ENCODE measurements around the gene SIAH2.

The SIAH2 gene

DNA sequence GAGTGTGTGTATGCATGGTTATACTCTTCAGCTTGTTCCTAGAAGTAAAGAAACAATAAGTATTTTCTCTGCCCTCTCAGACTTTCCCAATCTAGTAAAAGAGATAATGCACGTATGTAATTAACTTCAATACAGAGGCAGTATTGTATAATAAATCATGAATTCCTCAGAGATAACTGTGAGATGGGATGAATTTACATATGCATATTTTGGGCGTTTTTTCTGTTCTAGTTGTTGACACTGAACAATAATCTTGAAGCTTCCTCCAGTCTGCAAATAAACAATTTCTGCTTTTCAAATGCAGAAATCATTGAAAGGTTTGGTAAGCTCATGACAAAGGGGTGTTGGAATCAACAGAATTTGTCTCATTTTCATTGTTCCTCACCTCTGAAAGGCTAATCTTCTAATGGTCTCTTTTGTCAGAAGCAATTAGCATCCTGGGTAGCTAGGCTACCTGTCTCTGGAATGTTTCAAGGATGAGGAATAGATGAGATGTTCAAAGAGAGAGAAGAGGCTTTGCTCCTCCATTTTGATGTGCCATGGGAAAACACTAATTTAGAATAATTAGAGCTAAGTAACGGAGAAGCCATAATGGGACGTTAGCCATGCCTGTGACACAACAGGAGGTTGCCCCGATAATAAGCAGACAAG lies 43.3 kb upstream of the SIAH2 start:
- H3K4me2 ChIP-seq (ENCODE audit: low read length): no peak overlapping the region

DNA sequence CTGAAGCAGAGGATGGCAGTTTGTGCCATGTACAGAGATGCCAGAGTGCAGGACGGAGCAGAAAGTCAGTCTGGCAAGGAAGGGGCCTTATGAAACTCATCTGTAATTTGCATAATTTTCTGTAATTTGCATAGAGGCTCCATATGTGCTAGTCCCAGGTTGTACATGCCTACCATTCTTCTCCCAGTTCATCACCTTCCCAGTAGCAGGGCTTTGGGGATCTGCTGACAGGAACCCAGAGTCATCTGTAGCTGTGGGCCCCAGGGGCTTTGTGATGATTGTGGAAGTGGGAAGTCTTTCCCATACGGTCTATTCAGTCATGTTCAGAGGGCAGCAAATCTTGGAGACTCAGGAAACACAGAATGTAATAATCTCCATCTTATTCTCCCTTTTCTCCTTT lies 42.4 kb upstream of the SIAH2 start:
- TF ChIP-seq, protein P1, sequence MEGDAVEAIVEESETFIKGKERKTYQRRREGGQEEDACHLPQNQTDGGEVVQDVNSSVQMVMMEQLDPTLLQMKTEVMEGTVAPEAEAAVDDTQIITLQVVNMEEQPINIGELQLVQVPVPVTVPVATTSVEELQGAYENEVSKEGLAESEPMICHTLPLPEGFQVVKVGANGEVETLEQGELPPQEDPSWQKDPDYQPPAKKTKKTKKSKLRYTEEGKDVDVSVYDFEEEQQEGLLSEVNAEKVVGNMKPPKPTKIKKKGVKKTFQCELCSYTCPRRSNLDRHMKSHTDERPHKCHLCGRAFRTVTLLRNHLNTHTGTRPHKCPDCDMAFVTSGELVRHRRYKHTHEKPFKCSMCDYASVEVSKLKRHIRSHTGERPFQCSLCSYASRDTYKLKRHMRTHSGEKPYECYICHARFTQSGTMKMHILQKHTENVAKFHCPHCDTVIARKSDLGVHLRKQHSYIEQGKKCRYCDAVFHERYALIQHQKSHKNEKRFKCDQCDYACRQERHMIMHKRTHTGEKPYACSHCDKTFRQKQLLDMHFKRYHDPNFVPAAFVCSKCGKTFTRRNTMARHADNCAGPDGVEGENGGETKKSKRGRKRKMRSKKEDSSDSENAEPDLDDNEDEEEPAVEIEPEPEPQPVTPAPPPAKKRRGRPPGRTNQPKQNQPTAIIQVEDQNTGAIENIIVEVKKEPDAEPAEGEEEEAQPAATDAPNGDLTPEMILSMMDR (IDR thresholded peaks at IDR 0.05; ENCODE audit: low read length): no peak
- Histone ChIP-seq H3K4me2 (ENCODE audit: low read length) (no peak overlapping the region), H3K27ac (ENCODE audit: low read depth, low read length, poor library complexity, severe bottlenecking) (no peak overlapping the region), H3K9me3 (ENCODE audit: low read length) (no peaks in the 10 kb centered on the region), H3K9me2 (ENCODE audit: low read depth, low read length) (no peaks in the 10 kb centered on the region), H3K4me3 (ENCODE audit: low read depth, low read length, poor library complexity, severe bottlenecking) (no peak overlapping the region), H3K36me3 (ENCODE audit: insufficient read depth, low read length) (no peaks in the 10 kb centered on the region), H3K79me2 (ENCODE audit: insufficient read depth, low read length) (no peaks in the 10 kb centered on the region), H3K27me3 (ENCODE audit: insufficient read depth, low read length) (peaks cover 4% of the 10 kb centered on the region; the same call in 1 of the 2 replicates), H3K9ac (ENCODE audit: low read length) (no peak overlapping the region), H2AFZ (ENCODE audit: low read length) (no peak overlapping the region), H4K20me1 (ENCODE audit: insufficient read depth, low read length) (no peaks in the 10 kb centered on the region), H3F3A (ENCODE audit: insufficient read depth, low read length) (no peaks in the 10 kb centered on the region), H3K4me1 (ENCODE audit: insufficient read depth, low read length, severe bottlenecking) (no peaks in the 10 kb centered on the region)

More for the DNA sequence above, 43.3 kb upstream of the SIAH2 start:
- H3F3A ChIP-seq (ENCODE audit: insufficient read depth, low read length): no peaks in the 10 kb centered on the region
- H3K4me3 ChIP-seq (ENCODE audit: low read depth, low read length, poor library complexity, severe bottlenecking): no peak overlapping the region
- H3K9me2 ChIP-seq (ENCODE audit: low read depth, low read length): no peaks in the 10 kb centered on the region
- H3K79me2 ChIP-seq (ENCODE audit: insufficient read depth, low read length): no peaks in the 10 kb centered on the region
- no peak overlapping the region for H3K27ac ChIP-seq (ENCODE audit: low read depth, low read length, poor library complexity, severe bottlenecking)
- H4K20me1 ChIP-seq (ENCODE audit: insufficient read depth, low read length): no peaks in the 10 kb centered on the region
- H3K4me1 ChIP-seq (ENCODE audit: insufficient read depth, low read length, severe bottlenecking): no peaks in the 10 kb centered on the region
- no peak overlapping the region for H3K9ac ChIP-seq (ENCODE audit: low read length)
- H3K9me3 ChIP-seq (ENCODE audit: low read length): no peaks in the 10 kb centered on the region
- TF ChIP-seq, protein P1 (IDR thresholded peaks at IDR 0.05; ENCODE audit: low read length): no peak
- no peak for TF ChIP-seq EZH2 (IDR thresholded peaks at IDR 0.05; ENCODE audit: borderline replicate concordance, low read length)
- no peaks in the 10 kb centered on the region for H3K27me3 ChIP-seq (ENCODE audit: insufficient read depth, low read length)
- no peak overlapping the region for H2AFZ ChIP-seq (ENCODE audit: low read length)
- H3K36me3 ChIP-seq (ENCODE audit: insufficient read depth, low read length): no peaks in the 10 kb centered on the region

DNA sequence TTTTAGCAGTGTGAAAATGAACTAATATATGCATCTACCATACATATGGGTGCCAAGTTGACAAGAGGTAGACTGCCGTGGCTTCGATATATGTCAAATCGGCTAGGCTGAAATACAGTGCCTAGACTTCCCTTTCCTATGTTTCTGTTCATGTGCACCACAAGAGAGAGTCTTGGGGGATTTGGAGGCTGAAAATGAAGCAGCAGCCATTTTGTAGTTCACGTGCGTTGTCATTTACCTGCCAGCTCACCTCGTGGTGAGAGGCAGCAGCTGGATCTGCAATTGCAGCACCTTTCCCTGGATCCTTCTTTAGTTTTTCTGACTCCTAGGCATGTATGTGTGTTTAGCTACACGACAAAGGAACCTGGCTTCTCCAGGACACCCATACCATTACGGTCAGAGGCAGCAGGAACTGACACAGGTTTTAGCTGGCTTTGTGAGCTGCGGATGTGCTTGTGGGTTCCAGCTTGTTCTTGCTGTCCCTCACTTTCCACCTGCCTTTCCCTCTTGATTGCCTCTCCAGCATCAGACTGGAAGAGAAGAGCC lies 40.5 kb upstream of the SIAH2 start:
- Histone ChIP-seq H2AFZ (ENCODE audit: low read length) (no peak overlapping the region), H3K9ac (ENCODE audit: low read length) (no peak overlapping the region), H3K4me1 (ENCODE audit: insufficient read depth, low read length, severe bottlenecking) (peaks cover 2% of the 10 kb centered on the region), H3K4me3 (ENCODE audit: low read depth, low read length, poor library complexity, severe bottlenecking) (no peak overlapping the region), H3K36me3 (ENCODE audit: insufficient read depth, low read length) (no peaks in the 10 kb centered on the region), H4K20me1 (ENCODE audit: insufficient read depth, low read length) (no peaks in the 10 kb centered on the region), H3F3A (ENCODE audit: insufficient read depth, low read length) (no peaks in the 10 kb centered on the region), H3K27ac (ENCODE audit: low read depth, low read length, poor library complexity, severe bottlenecking) (no peak overlapping the region), H3K79me2 (ENCODE audit: insufficient read depth, low read length) (no peaks in the 10 kb centered on the region), H3K9me3 (ENCODE audit: low read length) (no peaks in the 10 kb centered on the region), H3K27me3 (ENCODE audit: insufficient read depth, low read length) (peaks cover 11% of the 10 kb centered on the region; the same call in 1 of the 2 replicates), H3K9me2 (ENCODE audit: low read depth, low read length) (no peaks in the 10 kb centered on the region), H3K4me2 (ENCODE audit: low read length) (no peak overlapping the region)
- no peak for TF ChIP-seq EZH2 (IDR thresholded peaks at IDR 0.05; ENCODE audit: borderline replicate concordance, low read length)
- TF ChIP-seq, protein P1 (IDR thresholded peaks at IDR 0.05; ENCODE audit: low read length): no peak
